Hepatocyte (in vitro differentiated cells): ENCODE data around the gene HOTAIR. TPM values are rescaled to one million over a fixed set of nuclear protein-coding genes. Genes with fewer than 3 reads are reported as not detected.

ENCODE experiments used
- DNase-seq: peaks from one replicate; pipeline ENCODE4 v3.0.0-alpha.2; 2016; ENCODE audit warnings: low spot score
- H2AFZ ChIP-seq: fragments of 200-600 bp; sonication (generic); 2 replicates; pipeline ENCODE4 v1.6.0; 2016; ENCODE audit warnings: antibody characterized with exemption, mild to moderate bottlenecking
- H3K27ac ChIP-seq: fragments of 200-600 bp; sonication (generic); 2 replicates; pipeline ENCODE4 v1.5.1; 2016; ENCODE audit warnings: mild to moderate bottlenecking
- H3K27me3 ChIP-seq: fragments of 200-600 bp; sonication (generic); 2 replicates; pipeline ENCODE4 v1.6.1; 2016
- H3K36me3 ChIP-seq: fragments of 200-600 bp; sonication (generic); replicated peaks from 2 replicates; pipeline ENCODE4 v1.5.1; 2016; ENCODE audit warnings: low read depth; ENCODE audit not compliant: insufficient read depth
- H3K4me1 ChIP-seq: fragments of 200-600 bp; sonication (generic); 2 replicates; pipeline ENCODE4 v1.5.1; 2016; ENCODE audit warnings: mild to moderate bottlenecking, moderate library complexity; ENCODE audit not compliant: insufficient read depth
- H3K4me2 ChIP-seq: fragments of 200-600 bp; sonication (generic); 2 replicates; pipeline ENCODE4 v1.6.0; 2016
- H3K4me3 ChIP-seq: fragments of 200-600 bp; sonication (generic); 2 replicates; pipeline ENCODE4 v1.5.1; 2016; ENCODE audit warnings: mild to moderate bottlenecking
- H3K79me2 ChIP-seq: fragments of 200-600 bp; sonication (generic); 2 replicates; pipeline ENCODE4 v1.6.0; 2017; ENCODE audit warnings: mild to moderate bottlenecking
- H3K9me2 ChIP-seq: fragments of 200-600 bp; sonication (generic); replicated peaks from 2 replicates; pipeline ENCODE4 v1.6.0; 2017; ENCODE audit warnings: mild to moderate bottlenecking; ENCODE audit not compliant: insufficient read depth
- H3K9me3 ChIP-seq: fragments of 200-600 bp; sonication (generic); 2 replicates; pipeline ENCODE4 v1.5.1; 2016; ENCODE audit warnings: low read depth, mild to moderate bottlenecking
- H4K20me1 ChIP-seq: fragments of 200-600 bp; sonication (generic); 2 replicates; pipeline ENCODE4 v1.6.0; 2016; ENCODE audit warnings: mild to moderate bottlenecking; ENCODE audit not compliant: insufficient read depth, poor library complexity, severe bottlenecking
- CTCF ChIP-seq: fragments of 200-600 bp; sonication (generic); IDR thresholded peaks from 2 replicates; pipeline ENCODE4 v1.5.1; 2016; ENCODE audit warnings: antibody characterized with exemption, mild to moderate bottlenecking; ENCODE audit not compliant: poor library complexity
- EZH2 ChIP-seq: fragments of 200-600 bp; sonication (generic); IDR thresholded peaks from 2 replicates; pipeline ENCODE4 v1.6.1; 2016; ENCODE audit warnings: antibody characterized with exemption, mild to moderate bottlenecking, borderline replicate concordance
- EZH2phosphoT487 ChIP-seq: fragments of 200-600 bp; sonication (generic); IDR thresholded peaks from one replicate; pipeline ENCODE4 v1.6.1; 2018; ENCODE audit warnings: antibody characterized with exemption, mild to moderate bottlenecking, low read depth, moderate library complexity; ENCODE audit not compliant: unreplicated experiment, severe bottlenecking
- WGBS: methylation state at CpG from one replicate; pipeline ENCODE4 v1.1.6; 2016; ENCODE audit warnings: low lambda C conversion rate; ENCODE audit errors: missing lambda C conversion rate; 5-methylcytosine and 5-hydroxymethylcytosine counted together
- polyA plus RNA-seq: library from polyadenylated mRNA; unstranded; fragments of >200 nt; fragmentation: Nextera tagmentation; extraction: Ambion mirVana; gene quantifications from 2 replicates; pipeline ENCODE4 v1.2.1, GENCODE V29; 2016
- total RNA-seq: library from RNA; depleted of rRNA; stranded (reverse); fragments of >200 nt; gene quantifications from 2 replicates; pipeline ENCODE4 v1.2.3, GENCODE V29; 2014

Gene HOTAIR
- total and polyA plus RNA-seq, 2 experiments from 2014 or later = 0.82 to 0.90 TPM

- 31% methylated on average over 14 of the region's 14 CpGs for WGBS
- Histone ChIP-seq H4K20me1 (no peaks in the 10 kb centered on the region), H3K27ac (peak overlapping the region; percentile 81), H3K4me2 (peak overlapping the region; percentile 95), H3K4me1 (peaks cover 10% of the 10 kb centered on the region), H3K9me3 (no peaks in the 10 kb centered on the region), H3K79me2 (peaks cover 4% of the 10 kb centered on the region), H3K36me3 (no peaks in the 10 kb centered on the region), H3K4me3 (no peak overlapping the region), H3K9me2 (no peaks in the 10 kb centered on the region), H2AFZ (no peak overlapping the region), H3K27me3 (peaks cover 82% of the 10 kb centered on the region)
- TF ChIP-seq EZH2 = no peak
- DNase-seq = no peak
Observed at GRCh38 chr12:54011665-54012532, 37.1 kb upstream of the HOTAIR start.

- Histone ChIP-seq H3K27ac (peak overlapping the region; percentile 81), H3K27me3 (peaks cover 90% of the 10 kb centered on the region), H3K4me3 (peak overlapping the region; percentile 18)
Observed at GRCh38 chr12:54010972-54011664, 36.4 kb upstream of the HOTAIR start.

GRCh38 chr12:54010053-54010971, 35.6 kb upstream of the HOTAIR start:
- DNase-seq = no peak
- H2AFZ ChIP-seq = no peak overlapping the region
- H3K9me3 ChIP-seq = no peaks in the 10 kb centered on the region
- H3K79me2 ChIP-seq = peaks cover 4% of the 10 kb centered on the region
- no peak overlapping the region for H3K4me3 ChIP-seq
- 16% methylated on average over 9 of the region's 10 CpGs for WGBS
- TF ChIP-seq CTCF (no peak), EZH2 (no peak), EZH2phosphoT487 (no peak)
- peaks cover 88% of the 10 kb centered on the region for H3K27me3 ChIP-seq
- H4K20me1 ChIP-seq = no peaks in the 10 kb centered on the region
- H3K36me3 ChIP-seq = no peaks in the 10 kb centered on the region
- H3K27ac ChIP-seq = peak overlapping the region; percentile 81
- H3K4me1 ChIP-seq = peaks cover 15% of the 10 kb centered on the region
- H3K4me2 ChIP-seq = peak overlapping the region; percentile 95
- H3K9me2 ChIP-seq = no peaks in the 10 kb centered on the region

More at GRCh38 chr12:54010972-54011664, 36.4 kb upstream of the HOTAIR start:
- Histone ChIP-seq H3K36me3 (no peaks in the 10 kb centered on the region), H3K4me1 (peaks cover 14% of the 10 kb centered on the region), H3K4me2 (peak overlapping the region; percentile 95), H3K79me2 (peaks cover 4% of the 10 kb centered on the region), H2AFZ (no peak overlapping the region), H4K20me1 (no peaks in the 10 kb centered on the region), H3K9me2 (no peaks in the 10 kb centered on the region), H3K9me3 (no peaks in the 10 kb centered on the region)
- DNase-seq = no peak
- WGBS = 7% methylated on average over 17 of the region's 17 CpGs
- TF ChIP-seq CTCF = no peak
- TF ChIP-seq EZH2phosphoT487 = peak; percentile 8
